Muscle of back (tissue), 10 donors: Measurements from ENCODE around the gene FFAR4. TPM values are rescaled to one million over a fixed set of nuclear protein-coding genes. Genes with fewer than 3 reads are reported as not detected.

ENCODE experiments used
- polyA plus RNA-seq, 10 donors: library from polyadenylated mRNA; unstranded; fragments of 120-200 nt; gene quantifications; one replicate each; pipeline ENCODE4 v1.2.1, GENCODE V29; 2013; ENCODE audit not compliant: insufficient read length in 10 of 10

Gene FFAR4
- polyA plus RNA-seq, 10 donors: 0.08 to 0.10 TPM; not detected in 8

Other genes with a start within 250 kb of the FFAR4 start
- gene MYOF, start 84.3 kb upstream of the FFAR4 start, polyA plus RNA-seq: 10 to 100 TPM; 41.5 to 94.2 (median 59.9) TPM
- gene CEP55, start 70.1 kb upstream of the FFAR4 start, polyA plus RNA-seq: 10 to 100 TPM in 2 of 10 donors, 1 to 10 TPM in 8; 7.1 to 13.7 (median 9.3) TPM
- 1 to 10 TPM in 7 of 10 donors, under 1 TPM in 3; 0.69 to 4.9 (median 1.5) TPM for gene RBP4, start 34.6 kb downstream of the FFAR4 start, polyA plus RNA-seq
- 1 to 10 TPM in 4 of 10 donors, under 1 TPM in 6; 0.12 to 3.2 (median 0.71) TPM for gene PDE6C, start 45.9 kb downstream of the FFAR4 start, polyA plus RNA-seq
- gene FRA10AC1, start 135.9 kb downstream of the FFAR4 start, polyA plus RNA-seq: 10 to 100 TPM; 18.3 to 35.4 (median 23.8) TPM
- 10 to 100 TPM; 20.5 to 55.2 (median 32.9) TPM for gene LGI1, start 191.3 kb downstream of the FFAR4 start, polyA plus RNA-seq